ENCODE measurements around the gene UBE3C.
"Not testable (repeated sequence)": the region's sequence is repeated elsewhere in the genome, so short reads cannot be mapped to it uniquely, and the experiment has no call there.

Gene UBE3C

DNA sequence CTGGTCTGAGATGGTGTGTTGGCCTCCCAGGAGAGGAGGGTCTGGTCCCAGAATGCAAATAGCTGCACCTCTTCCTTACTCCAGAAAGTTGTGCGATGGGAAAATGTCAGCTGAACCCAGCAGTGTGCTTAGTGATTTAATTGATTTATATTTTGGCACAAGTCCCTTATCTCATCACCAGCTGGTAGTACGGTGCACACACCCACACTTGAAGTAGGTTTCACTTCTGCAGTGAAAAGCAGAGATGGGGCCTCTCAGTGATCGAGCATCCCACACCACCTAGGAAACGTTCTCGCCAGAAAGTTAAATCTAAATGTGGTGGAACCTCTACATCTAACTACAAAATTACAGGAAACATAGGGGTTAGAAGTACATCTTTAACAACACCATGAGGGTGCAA, 80.4 kb downstream of the UBE3C start:
- intact Hi-C loops (cut with DNase I), result no loop called here
- DNase-seq, result peak in 25 of 42 donors; percentile 13 to 77 (median 34)

DNA sequence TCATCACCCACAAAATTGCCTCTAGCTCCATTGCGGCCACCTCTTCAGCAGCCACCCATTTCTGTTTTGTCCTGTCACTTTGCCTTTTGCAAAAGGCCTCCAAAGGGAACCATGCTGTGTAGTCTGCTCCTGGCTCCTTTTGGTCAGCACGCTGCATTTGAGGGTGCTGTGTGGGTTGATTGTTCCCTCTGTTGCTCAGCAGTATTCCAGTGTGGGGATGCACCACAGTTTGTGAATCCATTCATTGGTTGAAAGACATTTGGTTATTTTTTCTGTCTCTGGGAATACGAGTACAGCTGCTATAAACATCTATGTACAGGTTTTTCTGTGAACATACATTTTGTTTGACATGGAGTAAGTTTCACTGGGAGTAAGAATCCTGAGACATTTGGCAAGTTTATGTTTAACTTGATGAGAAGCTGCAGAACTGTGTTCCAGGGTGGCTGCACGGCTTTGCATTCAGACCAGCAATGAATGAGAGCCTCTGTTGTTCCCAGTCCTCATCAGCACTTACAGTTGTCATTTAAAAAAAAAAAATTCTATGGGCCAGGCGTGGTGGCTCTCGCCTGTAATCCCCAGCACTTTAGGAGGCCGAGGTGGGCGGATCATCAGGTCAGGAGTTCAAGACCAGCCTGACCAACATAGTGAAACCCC, 82.3 kb downstream of the UBE3C start:
- intact Hi-C loops (cut with DNase I), result no loop called here
- peak in 2 of 42 donors; percentile 10 to 52 for DNase-seq

DNA sequence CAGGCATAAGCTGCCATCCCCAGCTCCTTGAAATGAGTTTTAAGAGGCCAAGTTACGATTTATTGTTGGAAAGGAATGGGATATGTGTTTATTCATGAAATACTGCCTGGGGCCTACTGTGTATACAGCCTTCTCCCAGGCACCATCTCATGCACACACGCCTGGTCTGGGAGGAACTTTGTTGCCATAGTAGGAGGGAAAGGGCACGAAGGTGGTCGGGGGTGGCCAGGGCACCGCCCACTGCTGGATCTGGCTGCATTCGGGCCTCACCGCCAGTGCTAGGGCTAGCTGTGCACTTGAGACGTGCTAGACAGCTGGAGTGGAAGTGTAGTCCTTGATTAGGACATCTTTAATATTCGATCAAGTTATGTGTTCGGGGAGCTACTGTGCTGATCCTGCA, 84.0 kb downstream of the UBE3C start:
- intact Hi-C loops (cut with DNase I), result no loop called here
- no peak for DNase-seq

DNA sequence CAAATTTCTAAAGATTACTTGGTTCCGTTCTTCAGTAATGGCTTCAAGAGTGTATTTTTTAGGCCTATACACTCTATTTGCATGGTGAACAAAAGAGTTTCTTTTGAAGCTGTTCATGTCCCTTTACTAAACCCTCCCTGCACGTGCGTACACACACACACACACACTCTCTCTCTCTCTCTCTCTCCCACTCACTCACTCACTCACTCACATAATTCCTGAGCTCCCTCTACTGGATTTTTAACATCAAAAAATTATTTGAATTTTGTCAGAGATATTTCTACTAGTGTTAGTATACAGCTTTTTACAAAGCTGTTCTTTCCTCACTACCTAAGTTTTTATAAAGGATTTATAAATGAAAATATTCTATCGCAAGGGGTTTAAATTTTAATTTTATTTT, 85.9 kb downstream of the UBE3C start:
- intact Hi-C loops (cut with DNase I), result no loop called here
- peak in 5 of 42 donors; percentile 18 to 46 (median 26) for DNase-seq

DNA sequence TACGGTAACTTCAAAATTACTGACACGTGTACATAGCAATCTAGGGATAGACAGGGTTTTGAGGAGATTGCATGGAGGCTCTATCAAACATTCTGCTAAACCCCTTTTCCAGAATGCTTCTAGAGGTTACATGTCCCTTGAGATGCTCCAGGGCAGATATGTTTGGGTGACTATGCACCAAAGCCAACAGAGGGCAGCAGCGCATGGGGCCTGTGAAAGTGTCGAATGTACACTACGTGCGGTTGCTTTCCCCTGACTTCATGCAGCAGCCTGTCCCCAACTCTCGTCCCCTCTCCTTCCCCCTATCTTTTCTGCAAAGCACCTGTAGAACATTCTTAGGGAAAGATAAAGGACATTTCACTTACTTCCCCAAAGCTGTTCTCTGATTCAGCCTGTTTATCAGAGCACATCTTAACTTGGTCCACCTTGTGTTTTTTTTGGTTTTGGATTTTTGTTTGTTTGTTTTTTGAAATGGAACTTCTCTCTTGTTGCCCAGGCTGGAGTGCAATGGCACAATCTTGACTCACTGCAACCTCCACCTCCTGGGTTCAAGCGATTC, 90.2 kb downstream of the UBE3C start:
- intact Hi-C loops (cut with DNase I), result no loop called here
- peak in 15 of 42 donors; percentile 16 to 56 (median 29) for DNase-seq

DNA sequence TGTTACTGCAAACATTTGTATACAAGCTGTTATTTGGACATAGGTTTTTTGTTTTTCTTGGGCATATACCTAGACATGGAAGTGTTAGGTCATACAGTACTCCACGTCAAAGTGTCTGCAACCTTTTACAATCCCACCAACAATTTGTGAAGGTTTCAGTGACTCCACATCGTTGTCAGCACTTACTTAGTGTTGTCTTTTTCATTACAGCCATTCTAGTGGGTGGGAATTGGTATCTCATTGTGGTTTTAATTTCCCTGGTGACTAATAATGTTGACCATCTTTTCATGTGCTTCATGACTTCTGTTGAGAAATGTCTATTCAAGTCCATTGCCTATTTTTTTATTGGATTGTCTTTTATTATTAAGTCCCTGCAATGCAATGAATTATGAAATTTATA, 95.0 kb downstream of the UBE3C start:
- intact Hi-C loops (cut with DNase I), result no loop called here

DNA sequence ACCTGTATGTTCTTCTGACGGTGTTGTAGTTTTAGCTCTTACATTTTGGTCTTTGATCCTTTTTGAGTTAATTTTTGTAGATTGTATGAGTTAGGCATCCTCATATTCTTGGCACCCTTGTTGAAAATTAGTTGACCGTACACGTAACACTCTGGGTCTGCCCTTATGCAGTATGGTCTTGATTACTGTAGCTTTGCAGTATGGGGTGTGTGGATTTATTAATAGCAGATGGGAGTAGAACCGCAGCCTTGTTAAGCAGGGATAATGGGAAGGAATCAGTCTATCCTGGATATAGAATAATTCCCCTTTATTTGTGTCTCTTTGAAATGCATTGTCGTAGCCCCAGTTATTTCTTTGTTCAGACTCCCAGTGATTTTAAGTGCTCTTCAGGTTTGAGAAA, 95.5 kb downstream of the UBE3C start:
- no peak for DNase-seq
- intact Hi-C loops (cut with DNase I), result no loop called here

More for the DNA sequence above, 95.0 kb downstream of the UBE3C start:
- DNase-seq, result no peak

DNA sequence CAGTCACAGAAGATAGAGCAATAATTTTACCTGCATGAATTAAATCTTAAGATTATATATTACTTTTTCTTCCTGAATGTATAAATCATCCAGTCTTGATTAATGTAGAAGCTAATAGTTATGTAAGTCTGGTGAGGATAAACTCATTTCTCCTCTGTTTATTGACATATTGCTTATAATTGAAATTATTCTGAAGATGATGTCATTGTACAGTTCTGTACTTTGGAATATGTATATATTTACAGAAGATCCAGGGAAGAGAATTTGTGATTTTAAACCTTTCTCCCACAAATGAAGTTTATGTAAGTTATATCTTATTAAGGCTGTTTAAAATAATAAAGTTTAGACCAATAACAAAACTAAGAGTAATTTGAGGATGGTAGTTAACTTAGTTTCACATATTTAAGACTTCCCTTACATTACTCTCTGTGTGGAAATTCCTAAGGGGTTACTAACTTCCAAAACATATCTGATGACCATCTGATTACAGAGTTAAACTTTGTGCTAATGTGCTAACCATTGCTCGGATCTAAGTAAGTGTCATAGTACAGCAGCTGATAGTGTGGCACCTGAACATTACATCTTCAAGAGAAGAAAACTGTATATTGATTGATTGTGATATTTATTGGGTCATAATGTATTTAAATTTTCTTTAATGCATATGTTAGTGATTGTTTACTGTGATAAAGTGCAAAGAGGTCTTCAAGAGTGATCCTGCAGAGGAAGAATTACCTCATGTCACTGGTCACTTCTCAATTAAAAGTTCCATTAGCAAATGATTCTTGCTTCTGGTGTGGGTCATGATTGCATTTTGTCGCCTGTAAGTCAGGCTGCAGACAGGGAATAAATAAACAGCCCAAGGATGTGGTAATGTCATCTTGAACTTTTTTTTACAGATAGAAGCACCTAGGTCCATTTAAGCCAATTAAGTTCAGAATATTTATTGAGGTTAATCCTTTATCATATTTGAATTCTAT, 96.9 kb downstream of the UBE3C start:
- intact Hi-C loops (cut with DNase I), result no loop called here
- no peak for DNase-seq

DNA sequence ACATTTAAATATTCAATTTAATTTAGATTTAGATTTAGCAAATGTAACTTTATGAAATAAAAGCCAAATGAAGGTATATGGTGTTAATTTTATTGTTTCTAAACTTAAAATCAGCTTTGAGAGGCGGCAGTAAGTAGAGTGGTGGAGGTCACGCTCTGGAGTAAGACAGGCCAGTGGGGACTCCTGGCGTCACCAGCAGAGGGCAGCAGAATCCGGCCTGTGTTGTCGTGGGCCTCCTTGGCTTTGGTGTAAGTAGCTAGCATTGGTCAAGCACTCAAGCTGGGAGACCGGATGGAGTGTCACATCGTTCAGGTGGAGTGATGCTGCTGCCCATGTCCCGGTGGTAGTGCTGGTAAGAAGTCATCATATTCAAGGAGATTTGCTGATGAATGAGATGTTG, 99.4 kb downstream of the UBE3C start:
- peak in 4 of 42 donors; percentile 17 to 50 (median 28) for DNase-seq
- intact Hi-C loops (cut with DNase I), result no loop called here

DNA sequence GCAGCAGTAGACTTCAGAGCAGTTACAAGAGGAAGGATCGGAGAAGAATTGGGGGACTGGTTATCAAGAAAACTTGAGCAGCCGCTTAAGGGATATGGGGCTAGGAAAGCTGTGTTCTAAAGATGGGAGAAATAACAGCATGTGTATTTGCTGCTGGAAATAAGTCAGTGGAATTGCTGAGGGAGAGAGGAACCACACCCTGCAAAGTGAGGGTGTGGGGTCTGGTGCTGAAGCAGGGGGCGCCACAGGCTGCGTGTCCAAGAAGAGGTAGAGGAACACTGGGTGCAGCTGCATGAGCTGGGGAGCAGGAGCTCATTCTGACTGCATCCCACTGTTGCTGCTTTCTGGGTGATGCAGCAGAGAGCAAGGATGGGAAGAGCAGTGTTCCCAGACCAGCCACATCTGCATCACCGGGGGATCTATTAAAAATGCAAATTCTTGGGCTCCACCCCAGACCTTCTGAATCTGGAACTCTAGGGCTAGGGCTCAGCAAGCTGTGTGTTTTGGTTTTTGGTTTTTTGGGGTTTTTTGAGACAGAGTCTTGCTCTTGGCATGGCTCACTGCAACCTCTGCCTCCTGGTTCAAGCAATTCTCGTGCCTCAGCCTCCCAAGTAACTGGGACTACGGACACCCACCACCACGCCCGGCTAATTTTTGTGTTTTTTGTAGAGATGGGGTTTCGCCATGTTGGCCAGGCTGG, 101.0 kb downstream of the UBE3C start:
- intact Hi-C loops (cut with DNase I), result no loop called here

DNA sequence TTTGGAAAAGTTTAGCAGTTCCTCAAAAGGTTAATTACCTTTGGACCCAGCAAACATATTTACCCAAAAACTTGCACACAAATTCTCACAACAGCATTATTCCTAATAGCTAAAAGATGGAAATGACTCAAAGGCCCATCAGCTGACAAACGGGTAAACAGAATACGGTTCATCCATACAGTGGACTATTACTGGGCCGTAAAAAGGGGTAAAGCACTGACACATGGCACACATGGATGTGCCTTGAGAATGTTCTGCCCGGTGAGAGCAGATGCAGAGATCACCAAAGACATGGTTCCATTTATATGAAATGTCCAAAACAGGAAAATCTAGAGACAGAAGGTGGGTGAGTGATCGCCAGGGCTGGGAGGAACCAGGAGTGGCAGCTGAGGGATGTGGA, 102.9 kb downstream of the UBE3C start:
- intact Hi-C loops (cut with DNase I), result no loop called here
- DNase-seq, result peak in 1 of 42 donors; percentile 21

More for the DNA sequence above, 101.0 kb downstream of the UBE3C start:
- peak in 2 of 42 donors; percentile 27 to 28 for DNase-seq

DNA sequence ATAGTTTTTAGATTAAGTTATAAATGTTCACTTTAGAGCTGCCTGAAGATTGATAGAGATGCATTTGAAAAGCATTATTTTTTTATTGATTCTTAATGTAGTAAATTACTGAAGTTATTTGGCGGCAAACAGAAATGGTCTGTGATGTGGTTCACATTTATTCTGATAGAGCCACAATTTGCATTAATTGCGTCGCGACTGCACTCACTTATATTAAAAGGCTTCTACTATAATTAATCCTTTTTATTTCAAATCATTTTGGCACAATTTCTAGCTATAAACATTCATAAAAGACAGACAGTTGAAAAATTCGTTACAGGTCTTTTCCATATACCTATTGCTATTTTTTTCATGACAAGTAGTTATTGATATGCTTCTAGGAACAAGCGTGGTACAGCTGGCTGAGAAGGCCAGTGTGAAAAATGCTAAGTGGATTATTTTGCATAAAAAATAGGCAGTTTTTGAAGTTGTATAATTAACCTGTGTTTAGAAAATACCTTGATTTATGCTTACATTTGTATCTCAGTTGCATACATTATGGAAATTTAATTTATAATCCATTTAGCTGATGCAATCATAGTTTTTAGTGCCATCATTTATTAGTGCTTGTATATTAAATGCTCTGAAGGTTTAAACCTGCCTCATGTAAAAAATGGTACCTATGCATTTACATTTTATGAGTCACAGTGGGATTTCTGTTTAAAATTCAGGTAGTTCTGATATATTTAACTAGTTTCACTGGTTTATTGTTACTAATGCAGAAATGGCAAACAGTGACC, 106.0 kb downstream of the UBE3C start:
- intact Hi-C loops (cut with DNase I), result no loop called here
- DNase-seq, result peak in 2 of 42 donors; percentile 17 to 25

DNA sequence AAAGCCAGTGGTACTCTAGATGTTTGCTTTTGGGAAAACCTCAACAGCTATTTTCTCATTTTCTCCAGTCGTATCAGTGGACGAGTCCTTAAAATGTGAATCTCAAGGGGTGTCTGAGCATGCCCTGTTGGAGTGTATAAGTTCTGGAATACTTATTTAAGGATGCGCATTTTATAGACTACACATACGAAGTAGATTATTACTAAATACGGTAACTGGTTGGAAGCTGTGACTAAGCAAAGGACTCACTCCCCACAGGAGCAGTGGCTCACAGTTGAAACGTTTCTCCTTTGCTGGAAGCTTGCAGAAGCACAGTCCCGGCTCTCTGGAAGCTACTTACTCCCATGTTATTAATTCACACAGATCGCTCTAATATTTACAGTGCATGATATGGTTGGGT, 107.3 kb downstream of the UBE3C start:
- intact Hi-C loops (cut with DNase I), result no loop called here
- peak in 4 of 42 donors; percentile 16 to 40 (median 24) for DNase-seq

DNA sequence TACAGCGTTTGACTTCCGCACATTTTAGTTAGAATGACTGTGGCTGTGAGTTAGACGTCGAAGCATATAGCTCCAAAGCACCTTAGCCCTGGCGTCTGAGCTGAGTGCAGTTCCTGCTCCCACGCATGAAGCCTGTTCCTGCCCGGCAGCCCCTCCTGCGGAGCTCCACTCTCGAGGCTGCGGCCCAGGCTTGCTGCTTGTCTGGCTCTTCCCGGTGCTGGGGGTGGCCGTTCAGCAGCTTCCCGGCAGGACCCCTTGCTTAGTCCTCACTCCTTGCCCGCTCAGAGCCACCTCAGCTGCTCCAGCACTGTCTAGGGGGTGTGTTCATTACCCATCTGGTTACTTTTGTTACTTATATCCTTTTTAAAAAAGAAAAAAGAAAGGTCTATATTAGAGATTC, 109.9 kb downstream of the UBE3C start:
- peak in 2 of 42 donors; percentile 20 to 36 for DNase-seq

DNA sequence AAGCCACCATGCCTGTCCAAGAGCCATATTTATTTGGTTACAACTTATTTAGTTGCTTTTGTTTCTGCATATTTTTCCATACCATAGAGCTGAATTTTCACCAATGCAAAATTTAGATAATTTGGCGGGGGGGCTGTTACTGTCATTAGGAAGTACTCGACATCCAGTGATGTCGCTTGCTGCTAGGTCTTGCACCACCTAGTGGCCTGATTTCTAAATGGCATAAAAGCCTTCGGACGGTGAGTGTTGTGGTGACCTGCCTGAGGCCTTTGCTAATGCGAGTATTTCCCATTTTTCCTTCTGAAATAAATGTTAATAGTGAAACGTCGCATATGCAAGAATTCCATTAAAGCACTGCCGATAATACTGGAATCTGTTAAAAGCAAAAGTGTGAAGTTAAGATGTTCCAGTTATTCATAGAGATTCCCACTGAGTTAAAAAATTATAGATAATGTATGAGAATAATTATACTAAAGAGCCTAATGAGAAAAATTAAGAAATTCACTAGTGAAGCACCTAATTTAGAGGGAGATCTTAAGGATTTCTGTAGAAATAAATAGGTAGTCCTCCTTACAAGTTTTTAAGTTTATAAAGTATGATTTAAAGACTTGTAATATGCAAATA, 112.0 kb downstream of the UBE3C start:
- intact Hi-C loops (cut with DNase I), result no loop called here
- peak in 30 of 42 donors; percentile 17 to 82 (median 48) for DNase-seq

More for the DNA sequence above, 109.9 kb downstream of the UBE3C start:
- intact Hi-C loops (cut with DNase I), result no loop called here

DNA sequence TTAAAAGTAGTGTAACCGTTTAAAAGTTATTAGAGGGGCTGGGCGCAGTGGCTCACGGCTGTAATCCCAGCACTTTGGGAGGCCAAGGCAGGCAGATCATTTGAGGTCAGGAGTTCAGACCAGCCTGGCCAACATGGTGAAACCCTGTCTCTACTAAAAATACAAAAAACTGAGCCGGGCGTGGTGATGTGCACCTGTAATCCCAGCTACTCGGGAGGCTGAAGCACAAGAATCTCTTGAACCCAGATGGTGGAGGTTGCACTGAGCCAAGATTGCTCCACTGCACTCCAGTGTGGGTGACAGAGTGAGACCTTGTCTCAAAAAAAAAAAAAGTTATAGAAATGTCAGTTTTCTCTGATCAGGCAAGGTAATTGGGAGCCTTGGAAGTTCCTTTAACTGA, 113.1 kb downstream of the UBE3C start:
- intact Hi-C loops (cut with DNase I), result not testable (repeated sequence)
- peak in 1 of 42 donors; percentile 14 for DNase-seq

DNA sequence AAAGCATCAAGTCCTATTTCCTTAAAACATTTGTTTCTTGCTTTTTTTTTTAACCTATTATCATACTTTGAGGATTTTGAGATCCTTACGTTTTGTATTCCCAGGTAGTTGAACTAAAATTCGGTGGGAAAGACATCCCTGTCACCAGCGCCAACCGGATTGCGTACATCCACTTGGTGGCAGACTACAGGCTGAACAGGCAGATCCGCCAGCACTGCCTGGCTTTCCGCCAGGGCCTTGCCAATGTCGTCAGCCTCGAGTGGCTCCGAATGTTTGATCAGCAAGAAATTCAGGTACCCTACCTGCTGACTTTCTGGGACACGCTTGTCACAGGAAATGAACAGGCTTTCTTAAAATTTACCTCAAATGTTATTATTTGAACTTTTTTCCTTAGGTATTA, 115.1 kb downstream of the UBE3C start:
- DNase-seq, result peak; percentile 51 to 90 (median 77)
- intact Hi-C loops (cut with DNase I), result no loop called here

DNA sequence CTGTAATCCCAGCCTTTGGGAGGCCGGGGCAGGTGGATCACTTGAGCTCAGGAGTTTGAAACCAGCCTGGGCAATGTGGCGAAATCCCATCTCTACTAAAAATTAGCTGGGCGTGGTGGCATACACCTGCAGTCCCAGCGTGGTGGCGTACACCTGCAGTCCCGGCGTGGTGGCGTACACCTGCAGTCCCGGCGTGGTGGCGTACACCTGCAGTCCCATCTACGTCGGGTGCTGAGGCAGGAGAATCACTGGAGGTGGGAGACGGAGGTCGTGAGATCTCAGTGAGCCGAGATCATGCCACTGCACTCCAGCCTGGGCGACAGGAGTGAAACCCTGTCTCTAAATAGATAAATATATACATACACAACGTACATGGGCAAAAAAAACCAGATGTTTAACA, 116.1 kb downstream of the UBE3C start:
- intact Hi-C loops (cut with DNase I), result not testable (repeated sequence)
- peak in 1 of 42 donors; percentile 27 for DNase-seq
